GM20000 (cell line): ENCODE data around the gene UBAC1.

Experiments used
- DNase-seq: peaks from one replicate; pipeline ENCODE4 v3.0.0; 2012; ENCODE audit warnings: low spot score
- TF ChIP-seq, protein P1 (sequence below): IDR thresholded peaks from 2 replicates; pipeline ENCODE4 v1.5.1; 2012; ENCODE audit warnings: mild to moderate bottlenecking, control low read depth; ENCODE audit errors: extremely low read depth, missing control alignments

The UBAC1 gene

GRCh38 chr9:135983208-135984071, 22.3 kb upstream of the UBAC1 start:
- TF ChIP-seq, protein P1, sequence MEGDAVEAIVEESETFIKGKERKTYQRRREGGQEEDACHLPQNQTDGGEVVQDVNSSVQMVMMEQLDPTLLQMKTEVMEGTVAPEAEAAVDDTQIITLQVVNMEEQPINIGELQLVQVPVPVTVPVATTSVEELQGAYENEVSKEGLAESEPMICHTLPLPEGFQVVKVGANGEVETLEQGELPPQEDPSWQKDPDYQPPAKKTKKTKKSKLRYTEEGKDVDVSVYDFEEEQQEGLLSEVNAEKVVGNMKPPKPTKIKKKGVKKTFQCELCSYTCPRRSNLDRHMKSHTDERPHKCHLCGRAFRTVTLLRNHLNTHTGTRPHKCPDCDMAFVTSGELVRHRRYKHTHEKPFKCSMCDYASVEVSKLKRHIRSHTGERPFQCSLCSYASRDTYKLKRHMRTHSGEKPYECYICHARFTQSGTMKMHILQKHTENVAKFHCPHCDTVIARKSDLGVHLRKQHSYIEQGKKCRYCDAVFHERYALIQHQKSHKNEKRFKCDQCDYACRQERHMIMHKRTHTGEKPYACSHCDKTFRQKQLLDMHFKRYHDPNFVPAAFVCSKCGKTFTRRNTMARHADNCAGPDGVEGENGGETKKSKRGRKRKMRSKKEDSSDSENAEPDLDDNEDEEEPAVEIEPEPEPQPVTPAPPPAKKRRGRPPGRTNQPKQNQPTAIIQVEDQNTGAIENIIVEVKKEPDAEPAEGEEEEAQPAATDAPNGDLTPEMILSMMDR, result no peak
- DNase-seq, result no peak

DNA sequence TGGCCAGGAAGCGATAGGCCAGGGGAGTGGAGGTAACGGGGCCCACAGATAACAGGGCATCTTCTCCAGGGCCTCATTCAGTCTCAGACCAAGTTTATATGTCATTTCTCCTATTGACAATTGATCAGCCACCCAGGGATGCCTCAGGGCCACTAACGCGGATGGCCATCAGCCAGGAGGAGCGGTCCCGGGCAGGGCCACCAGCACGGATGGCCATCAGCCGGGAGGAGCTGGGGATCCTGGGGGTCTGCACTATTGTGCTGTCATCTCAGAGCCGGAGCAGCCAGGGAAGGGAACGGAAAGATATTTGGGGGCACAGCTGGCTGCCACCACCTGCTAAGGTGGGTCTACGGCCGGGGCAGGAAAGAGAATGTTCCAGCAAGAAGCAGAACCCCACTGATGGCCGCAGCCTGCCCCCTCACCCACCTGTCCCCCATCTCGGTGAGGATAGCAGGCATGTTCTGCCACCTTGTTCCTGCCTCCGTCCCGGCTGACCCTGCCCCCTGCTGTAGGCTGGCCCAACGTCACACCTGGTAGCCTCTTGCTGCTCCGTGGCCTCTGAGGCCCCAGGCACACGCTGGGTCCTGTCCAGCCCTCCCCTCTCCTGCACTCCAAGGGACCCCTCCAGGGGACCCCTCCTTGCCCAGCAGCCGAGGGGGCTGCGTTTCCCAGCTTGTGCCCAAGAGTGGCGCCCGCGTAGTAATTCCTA, 21.5 kb upstream of the UBAC1 start:
- DNase-seq, result no peak
- TF ChIP-seq, protein P1, result no peak

DNA sequence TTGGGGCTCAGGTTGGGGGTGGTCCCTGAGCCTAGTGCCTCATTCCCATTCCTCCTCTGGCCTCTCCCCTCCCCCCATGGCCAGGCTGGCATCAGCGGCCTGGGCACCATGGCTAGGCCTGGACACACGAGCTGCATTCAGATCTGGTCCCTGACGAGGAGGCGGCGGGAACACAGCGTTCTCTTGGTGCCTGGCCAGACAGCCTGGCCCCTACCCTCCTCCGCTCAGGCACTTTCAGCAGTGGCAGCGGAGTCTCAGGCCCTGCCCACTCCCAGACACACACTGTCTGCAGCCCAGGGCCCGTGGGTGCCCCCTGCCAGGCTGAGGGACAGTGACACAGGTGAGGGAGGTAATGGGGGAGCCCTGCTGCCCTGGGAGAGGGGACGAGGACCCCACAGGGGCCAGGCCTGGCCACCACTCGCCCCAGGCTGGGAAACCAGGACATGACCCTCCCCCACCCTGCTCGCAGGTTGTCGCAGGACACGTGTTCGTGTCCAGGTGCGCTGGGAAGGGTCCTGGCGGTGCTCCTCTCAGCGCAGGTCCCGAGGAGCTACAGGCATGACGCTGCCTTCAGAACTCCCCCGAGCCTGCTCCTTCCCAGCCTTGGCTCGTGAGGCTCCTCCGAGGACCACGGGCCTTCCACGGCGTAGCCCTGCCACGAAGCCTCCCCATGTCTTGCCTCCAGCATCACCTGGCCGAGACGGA, 19.9 kb upstream of the UBAC1 start:
- TF ChIP-seq, protein P1, result no peak
- DNase-seq, result no peak

DNA sequence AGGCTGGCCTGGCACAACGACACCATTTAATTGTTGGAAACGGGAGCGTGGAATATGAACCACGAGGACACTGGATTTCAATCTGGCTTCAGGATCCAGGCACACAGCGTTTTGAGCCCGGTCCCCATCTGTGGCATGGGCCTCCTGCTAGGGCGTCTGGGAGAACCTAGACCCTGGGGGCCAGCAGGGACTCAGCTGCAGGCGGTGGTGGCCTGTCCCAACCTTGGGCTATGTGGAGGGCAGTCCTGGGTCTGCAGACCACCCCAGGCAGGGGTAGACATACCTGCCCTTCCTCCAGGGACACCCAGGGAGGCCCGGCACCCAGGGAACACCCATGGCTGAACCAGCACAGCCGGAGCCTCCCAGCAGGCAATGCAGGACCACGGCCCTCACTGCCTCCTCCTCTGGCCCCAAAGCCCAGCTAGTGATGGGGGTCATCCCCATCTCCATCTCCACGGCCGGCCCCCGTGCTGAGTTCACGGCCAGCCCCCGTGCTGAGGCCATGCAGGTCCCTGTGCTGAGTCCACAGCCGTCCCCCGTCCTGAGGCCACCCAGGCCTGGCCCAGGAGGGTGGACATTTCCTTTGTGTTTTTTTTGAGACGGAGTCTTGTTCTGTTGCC, 18.5 kb upstream of the UBAC1 start:
- TF ChIP-seq, protein P1, result no peak
- DNase-seq, result no peak

DNA sequence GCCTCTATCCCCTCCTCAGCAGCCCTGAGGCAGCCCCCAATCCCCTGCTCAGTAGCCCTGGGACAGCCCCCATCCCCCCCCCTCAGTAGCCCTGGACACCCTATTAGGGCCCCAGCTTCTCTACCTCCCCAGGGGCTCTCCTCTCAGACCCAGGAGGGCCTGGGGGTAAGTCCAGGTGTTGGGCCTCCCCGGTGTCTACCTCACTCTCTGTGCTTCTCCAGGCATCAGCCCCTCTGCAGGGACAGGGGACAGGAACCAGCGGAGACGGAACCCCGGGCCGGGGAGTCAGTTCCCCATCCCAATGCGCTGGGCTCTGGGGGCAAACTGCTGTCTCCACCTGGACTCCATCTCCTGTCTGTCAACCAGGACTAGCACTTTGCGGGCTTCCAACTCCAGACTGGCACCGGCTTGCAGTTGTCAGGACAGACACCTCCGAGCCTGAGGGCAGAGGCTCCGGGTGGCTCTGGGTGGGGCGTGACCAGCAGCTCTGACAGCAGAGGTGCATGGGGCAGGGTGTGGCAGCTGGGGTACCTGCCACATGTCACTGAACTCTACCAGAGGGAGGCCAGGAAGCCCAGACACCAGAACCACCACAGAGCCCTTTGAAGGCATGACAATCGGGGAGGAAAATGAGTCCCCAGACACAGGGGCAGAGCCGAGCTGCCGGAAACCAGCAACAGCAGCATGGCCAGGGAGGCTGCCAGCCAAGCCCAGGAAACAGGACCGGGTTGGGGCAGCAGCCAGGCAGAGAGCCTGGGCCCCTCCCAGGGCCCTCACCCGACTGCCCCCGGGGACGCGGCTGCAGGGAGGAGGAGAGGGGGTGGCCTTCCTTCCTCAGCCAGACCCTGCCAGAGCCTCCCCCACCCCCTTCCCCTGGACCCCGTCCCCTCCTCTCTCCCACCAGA, 17.7 kb upstream of the UBAC1 start:
- no peak for DNase-seq
- TF ChIP-seq, protein P1, result no peak

DNA sequence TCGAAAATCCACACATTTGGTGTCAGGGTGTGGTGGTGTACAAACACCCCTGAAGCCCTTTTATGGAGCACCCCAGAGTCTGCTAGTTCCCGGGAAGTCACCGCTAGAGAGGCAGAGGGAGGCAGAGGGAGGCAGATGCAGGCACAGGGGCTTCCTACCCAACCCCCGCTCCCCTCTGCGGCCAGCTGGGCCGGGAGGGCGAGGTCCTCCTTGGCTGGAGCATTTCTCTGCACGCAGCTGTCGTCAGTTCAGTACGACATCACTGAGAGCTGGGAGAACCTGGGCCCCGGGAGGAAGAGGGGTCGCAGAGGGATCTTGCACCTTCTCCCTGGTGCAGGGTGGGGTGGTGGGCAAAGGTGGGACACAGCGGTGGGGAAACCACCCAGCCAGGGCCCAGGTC, 15.8 kb upstream of the UBAC1 start:
- DNase-seq, result no peak
- TF ChIP-seq, protein P1, result no peak
